Right hindlimb (tissue), 1 donor: ENCODE measurements around the gene PDXK.
"Not testable (repeated sequence)": the region's sequence is repeated elsewhere in the genome, so short reads cannot be mapped to it uniquely, and the experiment has no call there.

Experiments used
- DNase-seq: peaks from one replicate; pipeline ENCODE4 v3.0.0-alpha.2; 2018

The PDXK gene

GRCh38 chr21:43697758-43698643, 20.9 kb upstream of the PDXK start:
- DNase-seq: no peak

GRCh38 chr21:43699492-43699777, 19.5 kb upstream of the PDXK start:
- not testable (repeated sequence) for DNase-seq

GRCh38 chr21:43699933-43700599, 18.9 kb upstream of the PDXK start:
- DNase-seq: no peak

GRCh38 chr21:43701936-43702784, 16.8 kb upstream of the PDXK start:
- no peak for DNase-seq

- no peak for DNase-seq
Measured at GRCh38 chr21:43702785-43703034, 16.2 kb upstream of the PDXK start.

GRCh38 chr21:43703035-43703880, 15.7 kb upstream of the PDXK start:
- DNase-seq: no peak

GRCh38 chr21:43707462-43707861, 11.5 kb upstream of the PDXK start:
- no peak for DNase-seq

GRCh38 chr21:43708745-43709381, 10.1 kb upstream of the PDXK start:
- no peak for DNase-seq

GRCh38 chr21:43712268-43712942, 6.5 kb upstream of the PDXK start:
- no peak for DNase-seq

GRCh38 chr21:43713123-43713522, 5.8 kb upstream of the PDXK start:
- DNase-seq: not testable (repeated sequence)

- no peak for DNase-seq
Measured at GRCh38 chr21:43716376-43717165, 2.4 kb upstream of the PDXK start.

- DNase-seq: no peak
Measured at GRCh38 chr21:43717166-43717853, 1.6 kb upstream of the PDXK start.

GRCh38 chr21:43717967-43718871, 710 bp upstream of the PDXK start:
- no peak for DNase-seq

GRCh38 chr21:43719748-43720538, 1.0 kb downstream of the PDXK start:
- no peak for DNase-seq

- DNase-seq: no peak
Measured at GRCh38 chr21:43720539-43721166, 1.7 kb downstream of the PDXK start.

GRCh38 chr21:43721206-43721605, 2.3 kb downstream of the PDXK start:
- no peak for DNase-seq

- no peak for DNase-seq
Measured at GRCh38 chr21:43721939-43722338, 3.0 kb downstream of the PDXK start.

GRCh38 chr21:43723648-43724047, 4.7 kb downstream of the PDXK start:
- no peak for DNase-seq
